ENCODE measurements around the gene TSPO.
"Not testable (repeated sequence)": the region's sequence is repeated elsewhere in the genome, so short reads cannot be mapped to it uniquely, and the experiment has no call there.

The TSPO gene

GRCh38 chr22:43151251-43152002, at the start of gene TSPO:
TSS of gene TSPO (plus strand) at chr22:43151559. CDS start at chr22:43159239, 7,680 bp downstream.
- peak; percentile 51 to 85 for DNase-seq

- not testable (repeated sequence) for DNase-seq
Observed at GRCh38 chr22:43104056-43104625, 47.2 kb upstream of the TSPO start.

- DNase-seq = not testable (repeated sequence)
Observed at GRCh38 chr22:43104950-43105349, 46.4 kb upstream of the TSPO start.

GRCh38 chr22:43106302-43106701, 45.1 kb upstream of the TSPO start:
- no peak for DNase-seq

GRCh38 chr22:43109511-43109910, 41.8 kb upstream of the TSPO start:
- DNase-seq = no peak

GRCh38 chr22:43109921-43110443, 41.4 kb upstream of the TSPO start:
- DNase-seq = no peak

GRCh38 chr22:43110444-43110926, 40.9 kb upstream of the TSPO start, which contains the start of gene BIK:
TSS of gene BIK (plus strand) at chr22:43110750. CDS start at chr22:43124023, 13,273 bp downstream.
- DNase-seq = no peak

GRCh38 chr22:43110927-43111623, 40.3 kb upstream of the TSPO start:
- no peak for DNase-seq

- DNase-seq = no peak
Observed at GRCh38 chr22:43113526-43114251, 37.7 kb upstream of the TSPO start.

- no peak for DNase-seq
Observed at GRCh38 chr22:43114958-43115357, 36.4 kb upstream of the TSPO start.

GRCh38 chr22:43116932-43117331, 34.4 kb upstream of the TSPO start:
- DNase-seq = no peak

- no peak for DNase-seq
Observed at GRCh38 chr22:43118024-43118849, 33.1 kb upstream of the TSPO start.

GRCh38 chr22:43118953-43119458, 32.4 kb upstream of the TSPO start:
- DNase-seq = no peak

GRCh38 chr22:43126501-43127165, 24.7 kb upstream of the TSPO start:
- no peak for DNase-seq

- no peak for DNase-seq
Observed at GRCh38 chr22:43127166-43127908, 24.0 kb upstream of the TSPO start.

- no peak for DNase-seq
Observed at GRCh38 chr22:43128116-43128515, 23.2 kb upstream of the TSPO start.

- DNase-seq = no peak
Observed at GRCh38 chr22:43128928-43129424, 22.4 kb upstream of the TSPO start.

- no peak for DNase-seq
Observed at GRCh38 chr22:43129426-43130425, 21.6 kb upstream of the TSPO start.

Measured in hippocampal formation (tissue), 2 donors.